Body of pancreas (tissue), 4 donors: Measurements from ENCODE around the gene QKI. TPM values are rescaled to one million over a fixed set of nuclear protein-coding genes. Genes with fewer than 3 reads are reported as not detected.

Experiments used
- ATAC-seq: fragments of 150-250 bp; one replicate; pipeline ENCODE4 v1.9.1; 2016
- DNase-seq, 4 donors: peaks; one replicate each; pipeline ENCODE4 v3.0.0-alpha.2; 2019
- H3K27ac ChIP-seq, 4 donors: fragments of 200-600 bp; sonication (generic); 1 replicate in 3 of 4; 2 replicates in 1 of 4; pipeline versions ENCODE4 v1.5.1 to v1.6.1; 2016 to 2019; ENCODE audit warnings: mild to moderate bottlenecking in 1 of 4, mixed read lengths in 1 of 4, moderate library complexity in 1 of 4
- H3K27me3 ChIP-seq, 2 donors: fragments of 200-600 bp; sonication (generic); one replicate each; pipeline ENCODE4 v1.6.0; 2016; ENCODE audit warnings: mild to moderate bottlenecking in 1 of 2
- H3K36me3 ChIP-seq, 2 donors: fragments of 200-600 bp; sonication (generic); replicated peaks in 1 of 2; 2 replicates each; pipeline ENCODE4 v1.5.1; 2016; ENCODE audit warnings: low read depth in 2 of 2; ENCODE audit not compliant: insufficient read depth in 1 of 2
- H3K4me1 ChIP-seq: fragments of 200-600 bp; sonication (generic); one replicate; pipeline ENCODE4 v1.6.0; 2016
- H3K4me3 ChIP-seq, 2 donors: fragments of 200-600 bp; sonication (generic); 1 replicate in 1 of 2; 2 replicates in 1 of 2; pipeline ENCODE4 v1.5.1; 2016 to 2019
- H3K9me3 ChIP-seq, 3 donors: fragments of 200-600 bp; sonication (generic); 1 replicate in 2 of 3; 2 replicates in 1 of 3; pipeline ENCODE4 v1.5.1; 2016
- POLR2A ChIP-seq, 3 donors: fragments of 450-650 bp; IDR thresholded peaks; one replicate each; pipeline ENCODE4 v1.6.1; 2016; ENCODE audit warnings: antibody characterized with exemption in 3 of 3, mild to moderate bottlenecking in 2 of 3
- WGBS, 2 donors: methylation state at CpG; one replicate each; pipeline ENCODE4 v1.1.5; 2017; 5-methylcytosine and 5-hydroxymethylcytosine counted together
- intact Hi-C: fragments of 100-400 bp; cut with DNase I; formaldehyde crosslinking; loops from one replicate; pipeline ENCODE4 v1.15.1; 2023
- total RNA-seq, 2 donors: library from RNA; depleted of rRNA; stranded (reverse); fragments of >200 nt; gene quantifications; one replicate each; pipeline ENCODE4 v1.1.0, GENCODE V29; 2016
- TF ChIP-seq, protein P1 (sequence below), 7 experiments: fragments of 450-650 bp in 4 of 7; fragments of 200-600 bp in 3 of 7; sonication (generic) in 3 of 7; IDR thresholded peaks; one replicate each; pipeline ENCODE4 v1.5.1; 2016 to 2019; ENCODE audit warnings: antibody characterized with exemption in 7 of 7

QKI gene
- total RNA-seq, 2 donors from 2014 or later = 60.4 to 61.3 TPM

GRCh38 chr6:163413345-163414116, 987 bp upstream of the QKI start:
- DNase-seq (peak; percentile 86 to 88 (median 87)), ATAC-seq (peak; percentile 76)
- 0 to 1% methylated on average over 17 to 97 of the region's 109 CpGs for WGBS, 2 donors
- Histone ChIP-seq H3K9me3 (no peaks in the 10 kb centered on the region), H3K27ac (peak overlapping the region; percentile 98 to 100 (median 99)), H3K27me3 (no peaks in the 10 kb centered on the region), H3K36me3 (no peaks in the 10 kb centered on the region), H3K4me1 (peaks cover 10% of the 10 kb centered on the region), H3K4me3 (peak overlapping the region; percentile 64 to 75)
- peak; percentile 63 to 77 (median 72) for TF ChIP-seq POLR2A (IDR thresholded peaks at IDR 0.05)
- TF ChIP-seq, protein P1, sequence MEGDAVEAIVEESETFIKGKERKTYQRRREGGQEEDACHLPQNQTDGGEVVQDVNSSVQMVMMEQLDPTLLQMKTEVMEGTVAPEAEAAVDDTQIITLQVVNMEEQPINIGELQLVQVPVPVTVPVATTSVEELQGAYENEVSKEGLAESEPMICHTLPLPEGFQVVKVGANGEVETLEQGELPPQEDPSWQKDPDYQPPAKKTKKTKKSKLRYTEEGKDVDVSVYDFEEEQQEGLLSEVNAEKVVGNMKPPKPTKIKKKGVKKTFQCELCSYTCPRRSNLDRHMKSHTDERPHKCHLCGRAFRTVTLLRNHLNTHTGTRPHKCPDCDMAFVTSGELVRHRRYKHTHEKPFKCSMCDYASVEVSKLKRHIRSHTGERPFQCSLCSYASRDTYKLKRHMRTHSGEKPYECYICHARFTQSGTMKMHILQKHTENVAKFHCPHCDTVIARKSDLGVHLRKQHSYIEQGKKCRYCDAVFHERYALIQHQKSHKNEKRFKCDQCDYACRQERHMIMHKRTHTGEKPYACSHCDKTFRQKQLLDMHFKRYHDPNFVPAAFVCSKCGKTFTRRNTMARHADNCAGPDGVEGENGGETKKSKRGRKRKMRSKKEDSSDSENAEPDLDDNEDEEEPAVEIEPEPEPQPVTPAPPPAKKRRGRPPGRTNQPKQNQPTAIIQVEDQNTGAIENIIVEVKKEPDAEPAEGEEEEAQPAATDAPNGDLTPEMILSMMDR (IDR thresholded peaks at IDR 0.05) = peak in 1 of 7 experiments; percentile 0
- intact Hi-C loops = no loop called here

- peak in 3 of 4 donors; percentile 22 to 34 (median 31) for DNase-seq
These were observed 565 bp downstream of the QKI start for GRCh38 chr6:163414946-163415619.

GRCh38 chr6:163415620-163416556, 1.4 kb downstream of the QKI start:
- 0% methylated on average over 29 to 47 of the region's 63 CpGs for WGBS, 2 donors
- no peaks in the 10 kb centered on the region for H3K36me3 ChIP-seq
- no peaks in the 10 kb centered on the region for H3K27me3 ChIP-seq
- H3K4me3 ChIP-seq = peak overlapping the region; percentile 86 to 96
- peaks cover 31% of the 10 kb centered on the region for H3K4me1 ChIP-seq
- intact Hi-C loops = no loop called here
- peak overlapping the region; percentile 95 to 100 (median 98) for H3K27ac ChIP-seq
- H3K9me3 ChIP-seq = no peaks in the 10 kb centered on the region
- TF ChIP-seq, protein P1 (IDR thresholded peaks at IDR 0.05) = no peak
- TF ChIP-seq POLR2A (IDR thresholded peaks at IDR 0.05) = peak in 2 of 3 donors; percentile 17 to 46
- DNase-seq (peak; percentile 37 to 67 (median 53)), ATAC-seq (no peak)

More at GRCh38 chr6:163414946-163415619, 565 bp downstream of the QKI start:
- H3K4me1 ChIP-seq = peaks cover 23% of the 10 kb centered on the region
- intact Hi-C loops = no loop called here
- no peak for TF ChIP-seq POLR2A (IDR thresholded peaks at IDR 0.05)
- TF ChIP-seq, protein P1 (IDR thresholded peaks at IDR 0.05) = no peak
- peak overlapping the region; percentile 95 to 100 (median 98) for H3K27ac ChIP-seq
- H3K27me3 ChIP-seq = no peaks in the 10 kb centered on the region
- no peaks in the 10 kb centered on the region for H3K36me3 ChIP-seq
- ATAC-seq = peak; percentile 38
- WGBS, 2 donors = 1 to 3% methylated on average over 7 to 62 of the region's 94 CpGs
- no peaks in the 10 kb centered on the region for H3K9me3 ChIP-seq
- peak overlapping the region; percentile 86 to 96 for H3K4me3 ChIP-seq

DNA sequence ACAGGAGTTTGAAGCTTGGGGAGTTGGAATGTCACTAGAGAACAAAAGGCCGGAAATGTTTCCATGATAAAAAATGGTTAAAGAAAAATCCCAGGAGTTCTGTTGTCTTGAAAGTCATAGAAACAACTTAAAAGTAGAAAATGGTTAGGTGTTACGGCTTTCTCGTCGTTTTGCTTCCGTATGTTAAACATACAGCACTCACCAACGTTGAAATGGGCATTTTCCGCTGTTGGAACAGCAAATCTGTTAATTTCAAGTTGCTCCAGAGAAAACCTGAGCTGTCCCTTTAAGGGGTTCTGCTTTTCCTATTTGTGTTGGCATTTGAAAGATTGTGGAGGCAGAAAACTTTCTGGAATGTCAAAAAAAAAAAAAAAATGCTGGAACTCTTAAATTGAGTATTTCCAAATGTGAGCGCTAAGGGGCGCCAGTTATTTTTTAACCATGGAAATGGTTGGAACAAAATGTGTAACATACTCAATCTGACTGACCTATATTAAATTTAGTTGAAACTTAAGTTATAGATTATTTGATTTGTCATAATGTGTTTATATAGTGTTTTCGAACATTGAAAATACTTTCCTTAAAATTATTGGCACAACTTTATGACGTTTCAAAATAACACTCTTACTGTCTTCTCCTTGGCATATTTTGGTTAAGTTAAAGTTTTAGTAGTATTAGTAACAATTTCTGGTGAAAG, 2.2 kb downstream of the QKI start:
- peaks cover 39% of the 10 kb centered on the region for H3K4me1 ChIP-seq
- no peaks in the 10 kb centered on the region for H3K27me3 ChIP-seq
- H3K27ac ChIP-seq = peak overlapping the region in 3 of 4 donors; percentile 97 to 100 (median 99)
- peak; percentile 59 to 73 (median 68) for DNase-seq
- TF ChIP-seq, protein P1 (IDR thresholded peaks at IDR 0.05) = peak; percentile 35 to 82 (median 73)
- TF ChIP-seq POLR2A (IDR thresholded peaks at IDR 0.05) = no peak
- peak; percentile 7 for ATAC-seq
- intact Hi-C loops = no loop called here
- 1% methylated on average over 11 of the region's 11 CpGs for WGBS, 2 donors
- no peaks in the 10 kb centered on the region for H3K9me3 ChIP-seq
- H3K36me3 ChIP-seq = no peaks in the 10 kb centered on the region
- H3K4me3 ChIP-seq = peak overlapping the region; percentile 86 to 96
